Activated CD8-positive, alpha-beta T cell treated with anti-CD3 and anti-CD28 coated beads for 36 hours (primary cell): ENCODE measurements around the gene BLACAT1. TPM values are rescaled to one million over a fixed set of nuclear protein-coding genes. Genes with fewer than 3 reads are reported as not detected.

Experiments used
- ATAC-seq: fragments of 200-7000 bp; cut with Tn5 transposase; one replicate; pipeline ENCODE4 v1.10.0; 2021; ENCODE audit warnings: mild to moderate bottlenecking, moderate library complexity
- CTCF ChIA-PET: fragments of 350-600 bp; sonication (Branson Sonifier 250); formaldehyde crosslinking; loops from one replicate; lab custom pipeline; 2021; ENCODE audit warnings: antibody characterized with exemption; lab: Charles Lee
- POLR2A ChIA-PET: fragments of 350-600 bp; sonication (Branson Sonifier 250); formaldehyde crosslinking; loops from one replicate; lab custom pipeline; 2021; ENCODE audit warnings: antibody characterized with exemption; lab: Charles Lee
- DNase-seq: peaks from one replicate; pipeline ENCODE4 v3.0.0-alpha.2; 2020
- H3K27ac Mint-ChIP-seq: one replicate; pipeline ENCODE4 v1.8.0; 2021; ENCODE audit warnings: mild to moderate bottlenecking, mixed read lengths
- H3K27me3 Mint-ChIP-seq: one replicate; pipeline ENCODE4 v1.8.0; 2021; ENCODE audit warnings: mixed read lengths
- H3K36me3 Mint-ChIP-seq: one replicate; pipeline ENCODE4 v1.8.0; 2021; ENCODE audit warnings: low read depth, mixed read lengths
- H3K4me1 Mint-ChIP-seq: one replicate; pipeline ENCODE4 v1.8.0; 2021; ENCODE audit warnings: low read depth, mixed read lengths
- H3K4me3 Mint-ChIP-seq: one replicate; pipeline ENCODE4 v1.8.0; 2021; ENCODE audit warnings: mild to moderate bottlenecking, moderate library complexity, mixed read lengths
- H3K9me3 Mint-ChIP-seq: one replicate; pipeline ENCODE4 v1.8.0; 2021; ENCODE audit warnings: mixed read lengths
- intact Hi-C: fragments of 100-400 bp; cut with micrococcal nuclease; formaldehyde crosslinking; loops from one replicate; pipeline ENCODE4 v1.10.0; 2022
- total RNA-seq, 2 experiments: library from RNA; stranded (reverse); gene quantifications; one replicate each; pipeline ENCODE4 v1.2.3, GENCODE V29; 2021
- TF ChIP-seq, protein P1 (sequence below): fragments of 200-600 bp; IDR thresholded peaks from one replicate; pipeline ENCODE4 v1.8.0; 2022; ENCODE audit warnings: antibody characterized with exemption, mild to moderate bottlenecking

The BLACAT1 gene
- total RNA-seq, 2 experiments from 2014 or later, result 0.13 TPM; not detected in 1

DNA sequence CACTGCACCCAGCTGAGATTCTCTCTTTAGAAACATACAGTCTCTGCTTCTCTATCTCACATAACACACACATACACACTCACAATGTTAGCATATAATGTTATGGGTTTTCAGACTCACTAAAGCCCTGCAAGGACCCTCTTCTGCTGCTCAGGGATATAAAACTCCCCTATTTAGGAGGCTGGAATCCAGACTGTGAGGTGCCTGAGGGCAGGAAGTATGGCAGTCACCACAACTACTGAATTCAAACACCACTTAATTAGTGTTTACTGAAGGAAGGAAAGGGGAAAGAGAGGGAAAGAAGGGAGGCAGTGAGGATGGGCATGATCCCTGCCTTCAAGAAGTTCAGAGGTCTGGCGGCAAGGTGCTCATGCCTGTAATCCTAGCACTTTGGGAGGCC lies 40.8 kb upstream of the BLACAT1 start:
- Mint-ChIP-seq H3K9me3 (no peaks in the 10 kb centered on the region), H3K4me3 (no peak overlapping the region), H3K27ac (no peak overlapping the region), H3K4me1 (no peaks in the 10 kb centered on the region), H3K36me3 (no peaks in the 10 kb centered on the region), H3K27me3 (peaks cover 7% of the 10 kb centered on the region)
- DNase-seq (no peak), ATAC-seq (no peak)
- ChIA-PET POLR2A (no interaction called here), CTCF (interaction anchor here (1.0 to 3.9 kb wide), 3 partner anchors 11 to 203 kb away, joined by 3 to 28 read pairs (median 4); no protein-coding TSS in a partner anchor)
- TF ChIP-seq, protein P1, sequence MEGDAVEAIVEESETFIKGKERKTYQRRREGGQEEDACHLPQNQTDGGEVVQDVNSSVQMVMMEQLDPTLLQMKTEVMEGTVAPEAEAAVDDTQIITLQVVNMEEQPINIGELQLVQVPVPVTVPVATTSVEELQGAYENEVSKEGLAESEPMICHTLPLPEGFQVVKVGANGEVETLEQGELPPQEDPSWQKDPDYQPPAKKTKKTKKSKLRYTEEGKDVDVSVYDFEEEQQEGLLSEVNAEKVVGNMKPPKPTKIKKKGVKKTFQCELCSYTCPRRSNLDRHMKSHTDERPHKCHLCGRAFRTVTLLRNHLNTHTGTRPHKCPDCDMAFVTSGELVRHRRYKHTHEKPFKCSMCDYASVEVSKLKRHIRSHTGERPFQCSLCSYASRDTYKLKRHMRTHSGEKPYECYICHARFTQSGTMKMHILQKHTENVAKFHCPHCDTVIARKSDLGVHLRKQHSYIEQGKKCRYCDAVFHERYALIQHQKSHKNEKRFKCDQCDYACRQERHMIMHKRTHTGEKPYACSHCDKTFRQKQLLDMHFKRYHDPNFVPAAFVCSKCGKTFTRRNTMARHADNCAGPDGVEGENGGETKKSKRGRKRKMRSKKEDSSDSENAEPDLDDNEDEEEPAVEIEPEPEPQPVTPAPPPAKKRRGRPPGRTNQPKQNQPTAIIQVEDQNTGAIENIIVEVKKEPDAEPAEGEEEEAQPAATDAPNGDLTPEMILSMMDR, result no peak
- intact Hi-C loops, result no loop called here

DNA sequence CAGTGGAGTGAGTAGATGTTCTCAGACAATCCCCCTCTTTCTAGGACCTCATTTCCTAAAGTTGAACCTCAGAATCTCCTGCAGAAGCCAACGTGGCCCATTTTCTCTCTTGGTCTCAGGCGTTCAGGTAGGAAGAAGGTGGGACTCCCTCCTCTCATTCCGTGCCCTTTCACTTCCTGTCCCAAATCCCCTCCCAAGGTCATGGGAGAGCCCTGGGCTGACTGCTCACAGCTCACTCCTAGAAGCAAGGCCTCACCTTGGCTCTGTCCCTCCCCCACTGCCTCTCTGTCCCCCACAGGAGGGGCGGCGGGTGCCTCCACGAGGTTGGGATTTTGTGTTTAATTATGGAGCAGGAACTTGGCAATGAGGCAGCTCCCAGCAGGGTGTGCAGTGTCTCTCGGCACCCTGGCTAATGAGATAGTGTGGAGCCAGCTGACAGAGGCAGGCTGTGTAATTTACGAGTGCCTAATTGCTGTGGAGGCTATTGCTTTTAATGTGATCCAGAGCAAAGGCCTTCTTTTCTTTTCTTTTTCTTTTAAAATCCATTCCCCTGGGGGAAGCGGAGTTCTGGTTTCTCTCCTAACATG lies 39.5 kb upstream of the BLACAT1 start:
- ChIA-PET CTCF (interaction anchor here (1.0 to 4.9 kb wide), 3 partner anchors 10 to 98 kb away, joined by 3 to 37 read pairs (median 28); no protein-coding TSS in a partner anchor), POLR2A (no interaction called here)
- H3K9me3 Mint-ChIP-seq, result no peaks in the 10 kb centered on the region
- TF ChIP-seq, protein P1, result no peak
- no peaks in the 10 kb centered on the region for H3K4me1 Mint-ChIP-seq
- no peaks in the 10 kb centered on the region for H3K36me3 Mint-ChIP-seq
- ATAC-seq (no peak), DNase-seq (no peak)
- no peak overlapping the region for H3K4me3 Mint-ChIP-seq
- no peak overlapping the region for H3K27ac Mint-ChIP-seq
- intact Hi-C loops, result no loop called here
- peaks cover 13% of the 10 kb centered on the region for H3K27me3 Mint-ChIP-seq

DNA sequence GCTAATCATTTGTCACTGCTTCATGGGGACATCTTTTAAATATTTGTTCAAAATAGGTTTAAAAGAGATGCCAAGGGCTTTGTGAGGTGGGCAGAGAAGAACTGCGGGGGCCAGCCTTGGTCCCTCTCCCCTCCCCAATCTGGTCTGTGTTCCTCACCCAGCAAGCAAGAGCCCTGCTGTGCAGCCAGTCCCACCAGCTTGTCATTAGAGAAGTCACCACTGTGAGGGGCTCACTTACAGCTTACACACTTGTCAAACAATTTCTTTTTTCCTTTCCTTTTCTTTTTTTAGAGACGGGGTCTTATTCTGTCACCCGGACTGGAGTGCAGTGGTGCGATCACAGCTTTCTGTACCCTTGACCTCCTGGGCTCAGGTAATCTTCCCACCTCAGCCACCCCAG lies 38.3 kb upstream of the BLACAT1 start:
- POLR2A ChIA-PET, result no interaction called here
- Mint-ChIP-seq H3K4me3 (no peak overlapping the region), H3K4me1 (peaks cover 4% of the 10 kb centered on the region), H3K27me3 (peaks cover 20% of the 10 kb centered on the region), H3K27ac (no peak overlapping the region), H3K36me3 (no peaks in the 10 kb centered on the region), H3K9me3 (no peaks in the 10 kb centered on the region)
- intact Hi-C loops, result no loop called here
- DNase-seq (no peak), ATAC-seq (no peak)
- CTCF ChIA-PET, result interaction anchor here (1.4 to 4.9 kb wide), 3 partner anchors 9 to 97 kb away, joined by 6 to 37 read pairs (median 28); no protein-coding TSS in a partner anchor
- TF ChIP-seq, protein P1, result no peak

DNA sequence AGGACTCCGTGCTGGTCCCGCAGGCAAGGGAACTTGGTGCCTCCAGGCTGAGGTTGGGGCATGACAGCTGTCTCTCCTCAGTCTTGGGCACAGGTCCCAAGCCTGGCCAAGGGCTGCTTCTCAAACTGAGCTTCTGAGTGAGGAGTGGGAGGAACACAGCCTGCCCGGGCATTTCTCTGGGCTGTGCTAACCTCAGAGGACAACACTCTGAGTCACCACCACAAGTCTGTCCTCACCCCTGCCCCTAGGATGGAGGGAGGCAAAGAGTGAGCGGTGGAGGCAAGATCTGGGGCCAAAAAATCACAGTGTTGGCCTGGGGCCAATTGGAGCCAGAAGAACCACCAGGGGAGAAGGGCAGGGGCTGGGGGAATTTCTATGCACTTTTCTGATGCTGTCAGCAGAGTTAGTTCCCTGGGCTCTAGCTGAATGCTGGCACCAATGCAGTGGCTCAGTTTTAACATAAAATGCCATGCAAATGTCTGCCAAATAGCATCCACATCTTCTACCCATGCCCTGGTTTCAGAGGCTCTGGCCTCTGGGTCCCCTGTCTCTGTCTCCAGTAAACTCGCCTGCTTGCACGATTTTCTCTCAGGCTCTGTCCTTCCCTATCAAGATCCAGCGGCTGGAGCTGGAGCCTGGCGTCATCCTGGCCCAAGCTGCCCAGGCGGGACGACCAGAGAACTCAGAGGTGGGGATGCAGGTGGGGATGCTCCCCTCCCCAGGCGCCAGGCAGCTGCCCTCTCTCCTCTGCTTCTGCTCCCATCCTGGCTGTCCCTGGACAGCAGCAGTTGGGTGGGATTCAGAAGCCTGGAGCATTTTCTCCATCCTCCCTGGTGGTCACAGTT lies 37.6 kb upstream of the BLACAT1 start:
- intact Hi-C loops, result no loop called here
- H3K36me3 Mint-ChIP-seq, result no peaks in the 10 kb centered on the region
- DNase-seq (peak; percentile 45), ATAC-seq (peak; percentile 85)
- ChIA-PET CTCF (interaction anchor here (1.4 to 4.9 kb wide), 7 partner anchors 8 to 164 kb away, joined by 4 to 37 read pairs (median 8); no protein-coding TSS in a partner anchor), POLR2A (no interaction called here)
- TF ChIP-seq, protein P1, result no peak
- H3K27ac Mint-ChIP-seq, result no peak overlapping the region
- H3K4me1 Mint-ChIP-seq, result peaks cover 4% of the 10 kb centered on the region
- no peaks in the 10 kb centered on the region for H3K9me3 Mint-ChIP-seq
- H3K4me3 Mint-ChIP-seq, result no peak overlapping the region
- H3K27me3 Mint-ChIP-seq, result peaks cover 23% of the 10 kb centered on the region
